Measurements from ENCODE around the gene CLCA4. TPM values are rescaled to one million over a fixed set of nuclear protein-coding genes. Genes with fewer than 3 reads are reported as not detected.
"Not testable (repeated sequence)": the region's sequence is repeated elsewhere in the genome, so short reads cannot be mapped to it uniquely, and the experiment has no call there.

CLCA4 gene
- total RNA-seq, 3 donors from 2014 or later, result 1,343 to 2,522 (median 1,448) TPM

- no peaks in the 10 kb centered on the region for H3K9me3 ChIP-seq
- intact Hi-C loops (cut with DNase I, micrococcal nuclease), result no loop called here
- no peak for DNase-seq
- H3K36me3 ChIP-seq (ENCODE audit: low read depth), result no peaks in the 10 kb centered on the region
- no peak for ATAC-seq
- TF ChIP-seq CTCF (IDR thresholded peaks at IDR 0.05), result no peak
- H3K4me1 ChIP-seq (ENCODE audit: low read depth), result peaks cover 3% of the 10 kb centered on the region
- no peak overlapping the region for H3K4me3 ChIP-seq
These were observed 36.7 kb downstream of the CLCA4 start for GRCh38 chr1:86583593-86583992.

- ATAC-seq (no peak), DNase-seq (no peak)
- H3K4me3 ChIP-seq, result no peak overlapping the region
- intact Hi-C loops (cut with DNase I, micrococcal nuclease), result no loop called here
- no peak for TF ChIP-seq CTCF (IDR thresholded peaks at IDR 0.05)
- no peaks in the 10 kb centered on the region for H3K36me3 ChIP-seq (ENCODE audit: low read depth)
- H3K9me3 ChIP-seq, result peaks cover 12% of the 10 kb centered on the region
- no peaks in the 10 kb centered on the region for H3K4me1 ChIP-seq (ENCODE audit: low read depth)
These were observed 47.4 kb downstream of the CLCA4 start for GRCh38 chr1:86594284-86594770.

- no peaks in the 10 kb centered on the region for H3K36me3 ChIP-seq (ENCODE audit: low read depth)
- no peak for TF ChIP-seq CTCF (IDR thresholded peaks at IDR 0.05)
- no peak overlapping the region for H3K4me3 ChIP-seq
- H3K4me1 ChIP-seq (ENCODE audit: low read depth), result no peaks in the 10 kb centered on the region
- peaks cover 12% of the 10 kb centered on the region for H3K9me3 ChIP-seq
- DNase-seq (no peak), ATAC-seq (no peak)
- intact Hi-C loops (cut with DNase I, micrococcal nuclease), result no loop called here
These were observed 49.3 kb downstream of the CLCA4 start for GRCh38 chr1:86596224-86596623.

DNA sequence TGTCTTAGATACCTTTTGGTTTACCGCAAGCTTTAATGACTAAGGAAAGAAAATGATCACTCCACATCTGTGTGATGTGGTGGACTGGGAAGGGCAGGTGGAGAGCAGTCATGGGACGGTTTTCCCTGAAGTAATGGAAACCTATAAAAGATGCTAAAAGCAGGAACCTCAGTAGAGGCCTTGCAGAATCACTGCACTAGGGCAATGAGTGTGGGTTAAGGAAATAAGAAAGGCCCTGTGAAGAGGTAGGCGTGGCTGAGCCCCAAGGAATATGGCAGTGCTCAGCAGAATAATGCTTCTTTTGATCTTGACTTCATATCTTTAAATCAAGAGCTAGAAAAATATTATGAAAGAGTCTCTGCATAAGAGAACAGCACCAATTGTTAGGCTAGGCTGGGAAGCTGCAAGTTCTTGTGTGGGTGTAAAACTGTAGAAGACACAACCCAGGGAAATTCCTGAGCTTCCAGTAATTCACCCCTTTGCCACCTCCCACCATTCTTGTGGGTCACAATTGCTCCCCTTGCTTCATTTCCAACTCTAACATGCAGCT, 49.9 kb downstream of the CLCA4 start:
- peak; percentile 28 for ATAC-seq
- no peak for DNase-seq
- Histone ChIP-seq H3K36me3 (ENCODE audit: low read depth) (no peaks in the 10 kb centered on the region), H3K4me3 (no peak overlapping the region), H3K9me3 (peaks cover 12% of the 10 kb centered on the region), H3K4me1 (ENCODE audit: low read depth) (no peaks in the 10 kb centered on the region)
- no peak for TF ChIP-seq CTCF (IDR thresholded peaks at IDR 0.05)
- intact Hi-C loops (cut with DNase I, micrococcal nuclease), result no loop called here

- H3K9me3 ChIP-seq; H3K36me3 ChIP-seq (ENCODE audit: low read depth); intact Hi-C loops (cut with DNase I, micrococcal nuclease); ATAC-seq; DNase-seq; H3K4me3 ChIP-seq; H3K4me1 ChIP-seq (ENCODE audit: low read depth): not testable (repeated sequence)
These were observed 59.2 kb downstream of the CLCA4 start for GRCh38 chr1:86606080-86606479.

DNA sequence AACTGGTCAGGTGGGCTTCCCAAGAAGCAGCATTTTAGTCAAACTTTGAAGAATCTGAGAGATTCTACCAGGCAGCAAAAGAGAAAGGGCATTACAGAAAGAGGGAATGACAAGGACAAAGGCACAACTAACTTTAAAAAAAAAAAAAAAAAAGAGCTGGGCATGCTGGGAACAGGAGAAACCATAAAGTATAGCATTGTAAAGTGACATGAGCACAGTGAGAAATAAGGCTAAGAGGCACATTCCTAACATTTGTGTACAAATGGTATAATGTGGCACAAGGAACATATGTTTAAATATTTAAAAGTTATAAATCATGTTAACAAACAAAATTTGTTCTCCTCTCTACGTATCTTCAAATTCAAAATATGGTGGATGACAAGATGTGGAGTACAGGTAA, 69.6 kb downstream of the CLCA4 start:
- no peaks in the 10 kb centered on the region for H3K36me3 ChIP-seq (ENCODE audit: low read depth)
- no peak overlapping the region for H3K4me3 ChIP-seq
- TF ChIP-seq CTCF (IDR thresholded peaks at IDR 0.05), result no peak
- peaks cover 6% of the 10 kb centered on the region for H3K4me1 ChIP-seq (ENCODE audit: low read depth)
- ATAC-seq (peak; percentile 85), DNase-seq (no peak)
- H3K9me3 ChIP-seq, result peaks cover 12% of the 10 kb centered on the region
- intact Hi-C loops (cut with DNase I, micrococcal nuclease), result no loop called here
